GM23338 (cell line): ENCODE results near the gene WTIP. TPM values are rescaled to one million over a fixed set of nuclear protein-coding genes. Genes with fewer than 3 reads are reported as not detected.

ENCODE experiments used
- ATAC-seq: fragments of 200-7000 bp; cut with Tn5 transposase; 3 replicates; pipeline ENCODE4 v1.9.1; 2020
- DNase-seq: peaks from one replicate; pipeline ENCODE4 v3.0.0-alpha.2; 2015; ENCODE audit warnings: low spot score
- H2AFZ ChIP-seq: fragments of 200-600 bp; sonication (generic); 2 replicates; pipeline ENCODE4 v1.8.0; 2016; ENCODE audit warnings: antibody characterized with exemption, mild to moderate bottlenecking, moderate library complexity
- H3F3A ChIP-seq: fragments of 200-600 bp; sonication (generic); replicated peaks from 2 replicates; pipeline ENCODE4 v1.8.0; 2017; ENCODE audit warnings: antibody characterized with exemption, mixed run types, low read depth
- H3K27ac ChIP-seq: fragments of 200-600 bp; sonication (generic); 2 replicates; pipeline ENCODE4 v1.6.1; 2016; ENCODE audit warnings: low read depth
- H3K27me3 ChIP-seq: fragments of 200-600 bp; sonication (generic); 2 replicates; pipeline ENCODE4 v1.8.0; 2016; ENCODE audit warnings: mild to moderate bottlenecking, mixed run types, moderate library complexity; ENCODE audit not compliant: insufficient read depth
- H3K36me3 ChIP-seq: fragments of 200-600 bp; sonication (generic); 2 replicates; pipeline ENCODE4 v1.8.0; 2016; ENCODE audit warnings: mild to moderate bottlenecking; ENCODE audit not compliant: insufficient read depth
- H3K4me1 ChIP-seq: fragments of 200-600 bp; sonication (generic); 2 replicates; pipeline ENCODE4 v1.8.0; 2016; ENCODE audit warnings: mild to moderate bottlenecking, moderate library complexity; ENCODE audit not compliant: insufficient read depth
- H3K4me2 ChIP-seq: fragments of 200-600 bp; sonication (generic); 2 replicates; pipeline ENCODE4 v1.7.1; 2017; ENCODE audit warnings: mixed run types
- H3K4me3 ChIP-seq: fragments of 200-600 bp; sonication (generic); 2 replicates; pipeline ENCODE4 v1.6.1; 2016; ENCODE audit warnings: mixed run types
- H3K79me2 ChIP-seq: fragments of 200-600 bp; sonication (generic); replicated peaks from 2 replicates; pipeline ENCODE4 v1.8.0; 2017; ENCODE audit warnings: mild to moderate bottlenecking; ENCODE audit not compliant: insufficient read depth
- H3K9me2 ChIP-seq: fragments of 200-600 bp; sonication (generic); 2 replicates; pipeline ENCODE4 v1.8.0; 2017; ENCODE audit not compliant: insufficient read depth
- H4K20me1 ChIP-seq: fragments of 200-600 bp; sonication (generic); replicated peaks from 2 replicates; pipeline ENCODE4 v1.8.0; 2017; ENCODE audit warnings: mild to moderate bottlenecking; ENCODE audit not compliant: insufficient read depth
- H3K27ac Mint-ChIP-seq: 2 replicates; pipeline ENCODE4 v1.8.0; 2020; ENCODE audit warnings: inconsistent platforms, mild to moderate bottlenecking, moderate library complexity, mixed read lengths
- H3K27me3 Mint-ChIP-seq: 3 replicates; pipeline ENCODE4 v1.8.0; 2022; ENCODE audit warnings: low read depth, mild to moderate bottlenecking, moderate library complexity, mixed read lengths, inconsistent platforms; ENCODE audit not compliant: insufficient read depth, poor library complexity
- H3K36me3 Mint-ChIP-seq: 3 replicates; pipeline ENCODE4 v1.8.0; 2021; ENCODE audit warnings: low read depth, mild to moderate bottlenecking, inconsistent platforms, moderate library complexity, mixed read lengths
- H3K4me1 Mint-ChIP-seq: 3 replicates; pipeline ENCODE4 v1.8.0; 2020; ENCODE audit warnings: mild to moderate bottlenecking, inconsistent platforms, mixed read lengths
- H3K4me3 Mint-ChIP-seq: 3 replicates; pipeline ENCODE4 v1.8.0; 2021; ENCODE audit warnings: moderate library complexity, mild to moderate bottlenecking, inconsistent platforms, mixed read lengths
- H3K9me3 Mint-ChIP-seq: 3 replicates; pipeline ENCODE4 v1.8.0; 2020; ENCODE audit warnings: moderate library complexity, mild to moderate bottlenecking, inconsistent platforms, mixed read lengths
- CREB1 ChIP-seq: fragments of 250-450 bp; sonication (Bioruptor Pico); IDR thresholded peaks from 2 replicates; pipeline ENCODE4 v1.5.0; 2020; ENCODE audit warnings: low read depth, mild to moderate bottlenecking, moderate library complexity
- EZH2 ChIP-seq: fragments of 200-600 bp; sonication (generic); IDR thresholded peaks from one replicate; pipeline ENCODE4 v1.8.0; 2017; ENCODE audit warnings: antibody characterized with exemption, mild to moderate bottlenecking, low read depth; ENCODE audit not compliant: unreplicated experiment
- EZH2phosphoT487 ChIP-seq: fragments of 200-600 bp; sonication (generic); IDR thresholded peaks from one replicate; pipeline ENCODE4 v1.8.1; 2018; ENCODE audit warnings: antibody characterized with exemption; ENCODE audit not compliant: unreplicated experiment
- JUNB ChIP-seq: IDR thresholded peaks from one replicate; pipeline ENCODE4 v1.6.1; 2016; ENCODE audit warnings: antibody characterized with exemption; ENCODE audit not compliant: unreplicated experiment
- NANOG ChIP-seq: IDR thresholded peaks from 2 replicates; pipeline ENCODE4 v1.6.1; 2016; ENCODE audit warnings: antibody characterized with exemption, borderline replicate concordance
- POLR2AphosphoS5 ChIP-seq: IDR thresholded peaks from 2 replicates; pipeline ENCODE4 v1.6.1; 2016; ENCODE audit warnings: antibody characterized with exemption, low read depth
- STAT1 ChIP-seq: IDR thresholded peaks from one replicate; pipeline ENCODE4 v1.6.1; 2016; ENCODE audit warnings: antibody characterized with exemption; ENCODE audit not compliant: unreplicated experiment
- ZNF114 ChIP-seq: fragments of 250-450 bp; sonication (Bioruptor Pico); IDR thresholded peaks from 2 replicates; pipeline ENCODE4 v1.5.0; 2020; ENCODE audit warnings: mild to moderate bottlenecking, moderate library complexity
- polyA plus RNA-seq: library from polyadenylated mRNA; unstranded; fragments of >200 nt; fragmentation: Nextera tagmentation; extraction: Ambion mirVana; gene quantifications from 2 replicates; pipeline ENCODE4 v1.2.1, GENCODE V29; 2016
- total RNA-seq: library from RNA; depleted of rRNA; stranded (reverse); fragments of >200 nt; shearing (Covaris generic); gene quantifications from 2 replicates; pipeline ENCODE4 v1.2.3, GENCODE V29; 2014
- TF ChIP-seq, protein P1 (sequence below), 2 experiments: fragments of 200-600 bp in 1 of 2; sonication (generic) in 1 of 2; conservative IDR thresholded peaks; 2 replicates each; pipeline versions ENCODE4 v1.5.1 to v1.6.1; 2016 to 2017; ENCODE audit warnings: antibody characterized with exemption in 2 of 2, low read depth in 2 of 2, mild to moderate bottlenecking in 2 of 2, moderate library complexity in 1 of 2
- TF ChIP-seq, protein P2 (sequence below): fragments of 250-450 bp; sonication (Bioruptor Pico); IDR thresholded peaks from 2 replicates; pipeline ENCODE4 v1.5.0; 2020; ENCODE audit warnings: mild to moderate bottlenecking, moderate library complexity

Gene WTIP
- total and polyA plus RNA-seq, 2 experiments from 2014 or later = 0.47 to 8.9 TPM

DNA sequence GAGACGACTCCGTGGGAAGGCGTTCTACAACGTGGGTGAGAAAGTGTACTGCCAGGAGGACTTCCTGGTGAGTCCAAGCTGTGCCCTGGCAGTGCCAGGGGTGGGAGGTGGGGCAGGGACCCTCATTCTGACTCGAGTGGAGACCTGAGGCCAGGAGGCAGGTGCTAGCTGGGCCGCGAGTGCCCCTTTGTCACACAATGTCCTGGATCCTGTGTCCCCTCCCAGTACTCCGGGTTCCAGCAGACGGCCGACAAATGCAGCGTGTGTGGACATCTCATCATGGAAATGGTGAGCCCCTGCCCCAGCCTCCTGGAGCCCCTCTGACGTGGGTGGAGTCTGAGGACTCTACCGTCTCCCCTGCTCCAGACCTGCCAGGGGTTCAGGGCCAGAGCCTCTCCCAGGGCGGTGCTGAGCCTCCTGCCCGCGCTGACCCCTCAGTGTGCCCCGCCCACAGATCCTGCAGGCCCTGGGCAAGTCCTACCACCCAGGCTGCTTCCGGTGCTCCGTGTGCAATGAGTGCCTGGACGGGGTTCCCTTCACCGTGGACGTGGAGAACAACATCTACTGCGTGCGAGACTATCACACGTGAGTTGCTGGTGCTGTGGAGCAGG lies 11.6 kb downstream of the WTIP start:
- H2AFZ ChIP-seq = no peak overlapping the region
- H3K9me2 ChIP-seq = no peaks in the 10 kb centered on the region
- H3K4me2 ChIP-seq = no peak overlapping the region
- H3K27ac ChIP-seq = no peak overlapping the region
- no peak for DNase-seq
- no peak for TF ChIP-seq JUNB
- no peak for TF ChIP-seq ZNF114 (CRISPR knock-in tag)
- no peak for TF ChIP-seq EZH2
- no peak for TF ChIP-seq NANOG
- no peak for TF ChIP-seq EZH2phosphoT487
- TF ChIP-seq CREB1 (CRISPR knock-in tag) = no peak
- TF ChIP-seq, protein P1, sequence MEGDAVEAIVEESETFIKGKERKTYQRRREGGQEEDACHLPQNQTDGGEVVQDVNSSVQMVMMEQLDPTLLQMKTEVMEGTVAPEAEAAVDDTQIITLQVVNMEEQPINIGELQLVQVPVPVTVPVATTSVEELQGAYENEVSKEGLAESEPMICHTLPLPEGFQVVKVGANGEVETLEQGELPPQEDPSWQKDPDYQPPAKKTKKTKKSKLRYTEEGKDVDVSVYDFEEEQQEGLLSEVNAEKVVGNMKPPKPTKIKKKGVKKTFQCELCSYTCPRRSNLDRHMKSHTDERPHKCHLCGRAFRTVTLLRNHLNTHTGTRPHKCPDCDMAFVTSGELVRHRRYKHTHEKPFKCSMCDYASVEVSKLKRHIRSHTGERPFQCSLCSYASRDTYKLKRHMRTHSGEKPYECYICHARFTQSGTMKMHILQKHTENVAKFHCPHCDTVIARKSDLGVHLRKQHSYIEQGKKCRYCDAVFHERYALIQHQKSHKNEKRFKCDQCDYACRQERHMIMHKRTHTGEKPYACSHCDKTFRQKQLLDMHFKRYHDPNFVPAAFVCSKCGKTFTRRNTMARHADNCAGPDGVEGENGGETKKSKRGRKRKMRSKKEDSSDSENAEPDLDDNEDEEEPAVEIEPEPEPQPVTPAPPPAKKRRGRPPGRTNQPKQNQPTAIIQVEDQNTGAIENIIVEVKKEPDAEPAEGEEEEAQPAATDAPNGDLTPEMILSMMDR (conservative IDR thresholded peaks at IDR 0.05; ENCODE audit: low read depth in 2 of 2) = no peak
- no peak for TF ChIP-seq STAT1
- TF ChIP-seq, protein P2, sequence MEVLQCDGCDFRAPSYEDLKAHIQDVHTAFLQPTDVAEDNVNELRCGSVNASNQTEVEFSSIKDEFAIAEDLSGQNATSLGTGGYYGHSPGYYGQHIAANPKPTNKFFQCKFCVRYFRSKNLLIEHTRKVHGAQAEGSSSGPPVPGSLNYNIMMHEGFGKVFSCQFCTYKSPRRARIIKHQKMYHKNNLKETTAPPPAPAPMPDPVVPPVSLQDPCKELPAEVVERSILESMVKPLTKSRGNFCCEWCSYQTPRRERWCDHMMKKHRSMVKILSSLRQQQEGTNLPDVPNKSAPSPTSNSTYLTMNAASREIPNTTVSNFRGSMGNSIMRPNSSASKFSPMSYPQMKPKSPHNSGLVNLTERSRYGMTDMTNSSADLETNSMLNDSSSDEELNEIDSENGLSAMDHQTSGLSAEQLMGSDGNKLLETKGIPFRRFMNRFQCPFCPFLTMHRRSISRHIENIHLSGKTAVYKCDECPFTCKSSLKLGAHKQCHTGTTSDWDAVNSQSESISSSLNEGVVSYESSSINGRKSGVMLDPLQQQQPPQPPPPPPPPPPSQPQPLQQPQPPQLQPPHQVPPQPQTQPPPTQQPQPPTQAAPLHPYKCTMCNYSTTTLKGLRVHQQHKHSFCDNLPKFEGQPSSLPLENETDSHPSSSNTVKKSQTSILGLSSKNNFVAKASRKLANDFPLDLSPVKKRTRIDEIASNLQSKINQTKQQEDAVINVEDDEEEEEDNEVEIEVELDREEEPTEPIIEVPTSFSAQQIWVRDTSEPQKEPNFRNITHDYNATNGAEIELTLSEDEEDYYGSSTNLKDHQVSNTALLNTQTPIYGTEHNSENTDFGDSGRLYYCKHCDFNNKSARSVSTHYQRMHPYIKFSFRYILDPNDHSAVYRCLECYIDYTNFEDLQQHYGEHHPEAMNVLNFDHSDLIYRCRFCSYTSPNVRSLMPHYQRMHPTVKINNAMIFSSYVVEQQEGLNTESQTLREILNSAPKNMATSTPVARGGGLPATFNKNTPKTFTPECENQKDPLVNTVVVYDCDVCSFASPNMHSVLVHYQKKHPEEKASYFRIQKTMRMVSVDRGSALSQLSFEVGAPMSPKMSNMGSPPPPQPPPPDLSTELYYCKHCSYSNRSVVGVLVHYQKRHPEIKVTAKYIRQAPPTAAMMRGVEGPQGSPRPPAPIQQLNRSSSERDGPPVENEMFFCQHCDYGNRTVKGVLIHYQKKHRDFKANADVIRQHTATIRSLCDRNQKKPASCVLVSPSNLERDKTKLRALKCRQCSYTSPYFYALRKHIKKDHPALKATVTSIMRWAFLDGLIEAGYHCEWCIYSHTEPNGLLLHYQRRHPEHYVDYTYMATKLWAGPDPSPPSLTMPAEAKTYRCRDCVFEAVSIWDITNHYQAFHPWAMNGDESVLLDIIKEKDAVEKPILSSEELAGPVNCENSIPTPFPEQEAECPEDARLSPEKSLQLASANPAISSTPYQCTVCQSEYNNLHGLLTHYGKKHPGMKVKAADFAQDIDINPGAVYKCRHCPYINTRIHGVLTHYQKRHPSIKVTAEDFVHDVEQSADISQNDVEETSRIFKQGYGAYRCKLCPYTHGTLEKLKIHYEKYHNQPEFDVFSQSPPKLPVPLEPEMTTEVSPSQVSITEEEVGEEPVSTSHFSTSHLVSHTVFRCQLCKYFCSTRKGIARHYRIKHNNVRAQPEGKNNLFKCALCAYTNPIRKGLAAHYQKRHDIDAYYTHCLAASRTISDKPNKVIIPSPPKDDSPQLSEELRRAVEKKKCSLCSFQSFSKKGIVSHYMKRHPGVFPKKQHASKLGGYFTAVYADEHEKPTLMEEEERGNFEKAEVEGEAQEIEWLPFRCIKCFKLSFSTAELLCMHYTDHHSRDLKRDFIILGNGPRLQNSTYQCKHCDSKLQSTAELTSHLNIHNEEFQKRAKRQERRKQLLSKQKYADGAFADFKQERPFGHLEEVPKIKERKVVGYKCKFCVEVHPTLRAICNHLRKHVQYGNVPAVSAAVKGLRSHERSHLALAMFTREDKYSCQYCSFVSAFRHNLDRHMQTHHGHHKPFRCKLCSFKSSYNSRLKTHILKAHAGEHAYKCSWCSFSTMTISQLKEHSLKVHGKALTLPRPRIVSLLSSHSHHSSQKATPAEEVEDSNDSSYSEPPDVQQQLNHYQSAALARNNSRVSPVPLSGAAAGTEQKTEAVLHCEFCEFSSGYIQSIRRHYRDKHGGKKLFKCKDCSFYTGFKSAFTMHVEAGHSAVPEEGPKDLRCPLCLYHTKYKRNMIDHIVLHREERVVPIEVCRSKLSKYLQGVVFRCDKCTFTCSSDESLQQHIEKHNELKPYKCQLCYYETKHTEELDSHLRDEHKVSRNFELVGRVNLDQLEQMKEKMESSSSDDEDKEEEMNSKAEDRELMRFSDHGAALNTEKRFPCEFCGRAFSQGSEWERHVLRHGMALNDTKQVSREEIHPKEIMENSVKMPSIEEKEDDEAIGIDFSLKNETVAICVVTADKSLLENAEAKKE (CRISPR knock-in tag) = no peak
- TF ChIP-seq POLR2AphosphoS5 = no peak
- no peaks in the 10 kb centered on the region for H3K9me3 Mint-ChIP-seq
- H3K4me1 ChIP-seq = no peaks in the 10 kb centered on the region
- ATAC-seq = no peak
- no peak overlapping the region for H3K4me3 ChIP-seq
- H3K27me3 ChIP-seq = no peaks in the 10 kb centered on the region
- peaks cover 32% of the 10 kb centered on the region for H3K36me3 Mint-ChIP-seq
- H3K27ac Mint-ChIP-seq = no peak overlapping the region
- H3K4me1 Mint-ChIP-seq = no peaks in the 10 kb centered on the region
- H3K27me3 Mint-ChIP-seq = peaks cover 3% of the 10 kb centered on the region
- no peaks in the 10 kb centered on the region for H3F3A ChIP-seq
- no peak overlapping the region for H3K4me3 Mint-ChIP-seq
- no peaks in the 10 kb centered on the region; the same call in 1 of the 2 replicates for H4K20me1 ChIP-seq
- H3K79me2 ChIP-seq = no peaks in the 10 kb centered on the region
- H3K36me3 ChIP-seq = no peaks in the 10 kb centered on the region
